Spleen (tissue), 11 donors: ENCODE data around the gene RNF214. TPM values are rescaled to one million over a fixed set of nuclear protein-coding genes. Genes with fewer than 3 reads are reported as not detected.

Experiments
- DNase-seq: peaks from one replicate; pipeline ENCODE4 v3.0.0-alpha.2; 2020
- H3K27ac ChIP-seq, 8 donors: fragments of 200-600 bp; sonication (generic) in 7 of 8; 1 replicate in 4 of 8; 2 replicates in 4 of 8; pipeline versions ENCODE4 v1.5.0 to v1.8.0; 2016 to 2021; ENCODE audit warnings: inconsistent platforms in 4 of 8, mild to moderate bottlenecking in 4 of 8, moderate library complexity in 1 of 8
- H3K27me3 ChIP-seq, 7 donors: fragments of 200-600 bp; sonication (generic) in 6 of 7; replicated peaks in 1 of 7; 1 replicate in 4 of 7; 2 replicates in 3 of 7; pipeline versions ENCODE4 v1.5.0 to v1.8.0; 2016 to 2021; ENCODE audit warnings: inconsistent platforms in 3 of 7, mild to moderate bottlenecking in 1 of 7
- H3K36me3 ChIP-seq, 6 donors: fragments of 200-600 bp; sonication (generic) in 5 of 6; 1 replicate in 4 of 6; 2 replicates in 2 of 6; pipeline versions ENCODE4 v1.5.0 to v1.8.0; 2016 to 2021; ENCODE audit warnings: inconsistent platforms in 2 of 6
- H3K4me1 ChIP-seq, 6 donors: fragments of 200-600 bp; sonication (generic) in 5 of 6; 1 replicate in 3 of 6; 2 replicates in 3 of 6; pipeline versions ENCODE4 v1.5.0 to v1.8.0; 2016 to 2021; ENCODE audit warnings: inconsistent platforms in 3 of 6
- H3K4me3 ChIP-seq, 8 donors: fragments of 200-600 bp; sonication (generic) in 7 of 8; 1 replicate in 4 of 8; 2 replicates in 4 of 8; pipeline versions ENCODE4 v1.5.0 to v1.8.0; 2016 to 2021; ENCODE audit warnings: inconsistent platforms in 4 of 8, mild to moderate bottlenecking in 4 of 8, moderate library complexity in 2 of 8
- H3K9me3 ChIP-seq, 8 donors: fragments of 200-600 bp; sonication (generic) in 7 of 8; 1 replicate in 4 of 8; 2 replicates in 4 of 8; pipeline versions ENCODE4 v1.5.0 to v1.8.0; 2016 to 2021; ENCODE audit warnings: inconsistent platforms in 4 of 8
- POLR2A ChIP-seq, 3 donors: fragments of 450-650 bp; IDR thresholded peaks; one replicate each; pipeline ENCODE4 v1.5.1; 2017; ENCODE audit warnings: antibody characterized with exemption in 3 of 3, mild to moderate bottlenecking in 1 of 3
- POLR2AphosphoS5 ChIP-seq, 3 donors: sonication (generic); formaldehyde crosslinking; IDR thresholded peaks; one replicate each; pipeline ENCODE4 v1.5.1; 2017; ENCODE audit warnings: antibody characterized with exemption in 3 of 3
- WGBS, 5 donors: extraction: QIAGEN DNeasy Blood & Tissue Kit in 3 of 5; methylation state at CpG; one replicate each; pipeline versions ENCODE4 v1.1.5 to v1.1.7; 2013 to 2018; 5-methylcytosine and 5-hydroxymethylcytosine counted together
- intact Hi-C: fragments of 100-400 bp; cut with DNase I; formaldehyde crosslinking; loops from one replicate; pipeline ENCODE4 v1.15.0; 2023; ENCODE audit warnings: low total_unique reads
- polyA plus RNA-seq, 3 donors: library from polyadenylated mRNA; stranded (reverse); fragments of 200-250 nt; gene quantifications; one replicate each; pipeline ENCODE4 v1.2.1, GENCODE V29; 2013
- total RNA-seq, 7 donors: library from RNA; depleted of rRNA in 3 of 7; stranded (reverse); fragments of >200 nt in 3 of 7; fragmentation: NEBNext Ultra II Directional in 4 of 7; extraction: Animal tissue kit (Norgen Biotek cat#: 25700) in 4 of 7; gene quantifications; one replicate each; pipeline versions ENCODE4 v1.1.0 to v1.2.1, GENCODE V29; 2016 to 2021
- TF ChIP-seq, protein P1 (sequence below), 11 experiments: fragments of 200-600 bp in 7 of 11; fragments of 450-650 bp in 4 of 11; sonication (generic) in 4 of 11; IDR thresholded peaks in 8 of 11; conservative IDR thresholded peaks in 3 of 11; 1 replicate in 7 of 11; 2 replicates in 4 of 11; pipeline versions ENCODE4 v1.4.0 to v1.8.0; 2016 to 2021; ENCODE audit warnings: antibody characterized with exemption in 11 of 11, inconsistent platforms in 4 of 11, mild to moderate bottlenecking in 1 of 11
- donor health status: healthy with polysubstance abuse.
- donor health status: DM: no; HTN: no; CAD: no; lungs with moderate emphysema.
- donor health status: DM: no; HTN: no; CAD: no.
- donor health status: Bipolar disorder and iron deficiency.
- donor health status: healthy.
- donor health status: DM: no; HTN: no; CAD: no.
- donor health status: DM: yes; HTN: yes; CAD: no.

The RNF214 gene
- total and polyA plus RNA-seq, 10 donors: 5.6 to 29.6 (median 19.6) TPM

DNA sequence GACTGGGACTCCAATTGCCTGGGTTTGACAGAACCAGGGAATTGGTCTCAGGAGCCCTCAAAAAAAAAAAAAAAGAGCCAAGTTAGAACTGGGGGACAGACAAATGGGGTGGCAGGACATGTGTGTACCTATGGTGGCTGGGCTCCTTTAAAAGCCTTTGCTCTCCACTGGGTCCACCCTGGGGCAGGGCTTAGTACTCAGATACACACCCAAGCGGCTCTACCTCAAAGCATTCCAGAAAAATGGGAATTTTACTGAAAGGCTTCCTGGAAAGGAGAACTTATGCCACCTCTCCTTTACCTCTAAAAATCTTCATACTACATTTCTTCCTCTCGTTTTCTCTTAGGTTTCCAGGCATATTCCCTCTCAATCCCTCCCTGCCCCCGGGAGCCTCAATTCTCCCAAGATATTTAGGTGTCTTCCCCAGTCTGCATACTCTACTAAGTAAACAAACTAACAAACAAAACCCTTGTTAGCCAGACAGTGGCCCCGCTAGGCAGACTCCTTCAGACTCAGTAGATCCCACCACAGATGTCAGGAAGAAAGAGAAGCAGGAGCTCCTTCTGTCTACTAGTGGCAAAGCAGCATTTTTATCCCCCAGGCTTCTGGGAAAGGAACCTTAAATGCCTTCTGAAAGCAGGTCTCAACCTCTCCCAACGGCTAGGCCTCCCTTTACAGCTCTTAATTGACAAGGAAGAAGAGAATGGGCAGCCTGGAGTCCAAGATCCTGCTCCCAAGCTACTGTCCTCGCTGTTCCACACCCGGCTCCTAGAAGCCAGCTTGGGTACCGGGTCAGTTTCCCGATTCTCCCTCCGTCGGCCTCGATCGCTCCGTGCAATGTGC lies 1.3 kb upstream of the RNF214 start:
- Histone ChIP-seq H3K27ac (peak overlapping the region; percentile 91 to 98 (median 94)), H3K9me3 (no peaks in the 10 kb centered on the region), H3K4me3 (peak overlapping the region; percentile 81 to 95 (median 91)), H3K4me1 (peaks cover 34 to 66% (median 53%) of the 10 kb centered on the region in 6 donors), H3K27me3 (no peaks in the 10 kb centered on the region), H3K36me3 (peaks cover 0 to 48% (median 35%) of the 10 kb centered on the region in 6 donors)
- TF ChIP-seq POLR2AphosphoS5 (IDR thresholded peaks at IDR 0.05): no peak
- TF ChIP-seq POLR2A (IDR thresholded peaks at IDR 0.05): no peak
- TF ChIP-seq, protein P1, sequence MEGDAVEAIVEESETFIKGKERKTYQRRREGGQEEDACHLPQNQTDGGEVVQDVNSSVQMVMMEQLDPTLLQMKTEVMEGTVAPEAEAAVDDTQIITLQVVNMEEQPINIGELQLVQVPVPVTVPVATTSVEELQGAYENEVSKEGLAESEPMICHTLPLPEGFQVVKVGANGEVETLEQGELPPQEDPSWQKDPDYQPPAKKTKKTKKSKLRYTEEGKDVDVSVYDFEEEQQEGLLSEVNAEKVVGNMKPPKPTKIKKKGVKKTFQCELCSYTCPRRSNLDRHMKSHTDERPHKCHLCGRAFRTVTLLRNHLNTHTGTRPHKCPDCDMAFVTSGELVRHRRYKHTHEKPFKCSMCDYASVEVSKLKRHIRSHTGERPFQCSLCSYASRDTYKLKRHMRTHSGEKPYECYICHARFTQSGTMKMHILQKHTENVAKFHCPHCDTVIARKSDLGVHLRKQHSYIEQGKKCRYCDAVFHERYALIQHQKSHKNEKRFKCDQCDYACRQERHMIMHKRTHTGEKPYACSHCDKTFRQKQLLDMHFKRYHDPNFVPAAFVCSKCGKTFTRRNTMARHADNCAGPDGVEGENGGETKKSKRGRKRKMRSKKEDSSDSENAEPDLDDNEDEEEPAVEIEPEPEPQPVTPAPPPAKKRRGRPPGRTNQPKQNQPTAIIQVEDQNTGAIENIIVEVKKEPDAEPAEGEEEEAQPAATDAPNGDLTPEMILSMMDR (IDR thresholded peaks at IDR 0.05 in 8 of 11, conservative IDR thresholded peaks at IDR 0.05 in 3 of 11): no peak
- intact Hi-C loops: loop anchor here (10.0 kb wide), 1 partner anchor 94 kb away; the partner anchor contains the start of gene CEP164
- WGBS, 5 donors: 10 to 15% (median 11%) methylated on average over 14 of the region's 14 CpGs
- no peak for DNase-seq

DNA sequence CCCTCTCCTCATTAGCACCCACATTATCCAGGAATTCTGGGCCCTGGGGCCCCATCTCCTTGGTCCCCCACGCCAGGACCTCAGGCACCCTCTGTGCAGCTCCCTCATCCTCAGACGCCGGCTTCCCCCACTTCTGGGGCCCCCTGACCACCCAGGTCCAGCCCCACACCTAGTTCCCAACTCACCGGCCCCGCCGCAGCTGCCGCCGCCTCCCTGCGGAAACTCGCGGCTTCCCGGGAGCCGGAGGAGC lies 704 bp upstream of the RNF214 start, which contains the start of gene PCSK7:
Gene PCSK7, minus strand, starts transcription at position 232 of the 250 bp plus-strand sequence. CDS start 2,229 bp downstream, outside the sequence.
- Histone ChIP-seq H3K4me1 (peaks cover 34 to 60% (median 48%) of the 10 kb centered on the region in 6 donors), H3K4me3 (peak within 1 kb of the TSS; percentile 81 to 95 (median 91)), H3K9me3 (no peaks in the 10 kb centered on the region), H3K27me3 (no peaks in the 10 kb centered on the region), H3K27ac (peak within 1 kb of the TSS; percentile 91 to 98 (median 94)), H3K36me3 (peaks cover 0 to 48% (median 31%) of the 10 kb centered on the region in 6 donors)
- intact Hi-C loops: loop anchor here (10.0 kb wide), 1 partner anchor 93 kb away; the partner anchor contains the start of gene CEP164
- TF ChIP-seq, protein P1 (IDR thresholded peaks at IDR 0.05 in 8 of 11, conservative IDR thresholded peaks at IDR 0.05 in 3 of 11): no peak
- TF ChIP-seq POLR2AphosphoS5 (IDR thresholded peaks at IDR 0.05) (peak; percentile 70 to 85 (median 79)), POLR2A (IDR thresholded peaks at IDR 0.05) (peak in 1 of 3 donors; percentile 18)
- WGBS, 5 donors: 0 to 1% (median 1%) methylated on average over 8 to 13 of the region's 13 CpGs
- no peak for DNase-seq

DNA sequence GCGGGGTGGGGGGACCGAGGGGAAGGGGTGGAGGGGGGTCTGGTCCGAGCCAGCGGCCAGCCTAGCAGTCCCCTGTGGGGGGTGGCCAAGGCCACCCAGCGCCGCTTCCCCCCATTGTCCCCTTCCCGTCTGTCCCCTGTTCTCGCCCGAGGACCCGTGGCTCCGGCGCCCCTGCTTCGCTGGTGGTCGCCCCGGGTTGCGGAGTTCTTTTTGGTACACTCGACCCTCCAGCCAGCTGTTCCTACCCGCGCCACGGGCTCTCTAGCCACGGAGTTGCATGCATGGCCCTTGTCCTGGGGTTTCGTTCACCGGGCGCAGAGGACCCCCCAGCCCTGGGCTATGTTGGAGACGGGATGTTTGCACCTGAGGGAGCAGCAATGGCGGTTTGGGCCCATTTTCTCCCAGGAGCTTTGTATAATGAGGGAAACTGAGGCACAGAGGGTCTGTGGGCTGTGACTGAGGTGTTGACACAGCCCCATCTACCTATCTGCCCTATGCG lies 489 bp downstream of the RNF214 start:
- Histone ChIP-seq H3K27ac (peak overlapping the region; percentile 91 to 98 (median 94)), H3K4me1 (peaks cover 34 to 57% (median 45%) of the 10 kb centered on the region in 6 donors), H3K9me3 (no peaks in the 10 kb centered on the region), H3K4me3 (peak overlapping the region; percentile 81 to 95 (median 91)), H3K36me3 (peaks cover 0 to 39% (median 19%) of the 10 kb centered on the region in 6 donors), H3K27me3 (no peaks in the 10 kb centered on the region)
- TF ChIP-seq POLR2A (IDR thresholded peaks at IDR 0.05) (no peak), POLR2AphosphoS5 (IDR thresholded peaks at IDR 0.05) (no peak)
- TF ChIP-seq, protein P1 (IDR thresholded peaks at IDR 0.05 in 8 of 11, conservative IDR thresholded peaks at IDR 0.05 in 3 of 11): no peak
- peak; percentile 90 for DNase-seq
- intact Hi-C loops: loop anchor here (10.0 kb wide), 1 partner anchor 92 kb away; the partner anchor contains the start of gene CEP164
- WGBS, 5 donors: 2 to 6% (median 4%) methylated on average over 10 to 27 of the region's 27 CpGs

DNA sequence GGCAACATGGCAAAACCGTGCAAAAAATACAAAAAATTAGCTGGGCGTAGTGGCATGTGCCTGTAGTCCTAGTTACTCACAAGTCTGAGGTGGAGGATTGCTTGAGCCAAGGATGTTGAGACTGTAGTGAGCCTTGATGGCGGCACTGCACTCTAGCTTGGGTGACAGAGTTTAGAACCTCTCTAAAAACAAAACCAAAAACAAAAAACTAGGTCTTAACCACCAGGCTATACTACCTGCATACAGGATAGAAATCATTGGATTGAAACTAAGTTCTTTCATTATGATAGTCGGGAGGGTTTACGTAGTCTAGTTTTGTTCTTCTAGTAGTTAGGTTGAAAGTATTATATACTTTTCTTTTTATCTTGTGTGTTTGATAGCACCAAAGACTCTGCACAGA lies 5.8 kb downstream of the RNF214 start:
- TF ChIP-seq, protein P1 (IDR thresholded peaks at IDR 0.05 in 8 of 11, conservative IDR thresholded peaks at IDR 0.05 in 3 of 11): no peak
- TF ChIP-seq POLR2A (IDR thresholded peaks at IDR 0.05): no peak
- TF ChIP-seq POLR2AphosphoS5 (IDR thresholded peaks at IDR 0.05): no peak
- DNase-seq: no peak
- Histone ChIP-seq H3K27me3 (no peaks in the 10 kb centered on the region), H3K4me1 (peaks cover 7 to 19% (median 14%) of the 10 kb centered on the region in 6 donors), H3K27ac (no peak overlapping the region), H3K9me3 (no peaks in the 10 kb centered on the region), H3K4me3 (no peak overlapping the region), H3K36me3 (peaks cover 0 to 68% (median 33%) of the 10 kb centered on the region in 6 donors)
- intact Hi-C loops: loop anchor here (10.0 kb wide), 1 partner anchor 87 kb away; the partner anchor contains the start of gene CEP164
- 87 to 95% (median 91%) methylated on average over 5 of the region's 5 CpGs for WGBS, 5 donors
